ENCODE results near the gene HS6ST3.

GRCh38 chr13:96575423-96576320 is 485.8 kb downstream of the HS6ST3 start:
- TF ChIP-seq EZH2 (IDR thresholded peaks at IDR 0.05; ENCODE audit: low read length, missing control alignments) (no peak), CTCF (conservative IDR thresholded peaks at IDR 0.05 in 1 of 2, IDR thresholded peaks at IDR 0.05 in 1 of 2; ENCODE audit: low read depth in 1 of 2, low read length in 2 of 2) (no peak)
